ENCODE measurements around the gene FAM236C.
"Not testable (repeated sequence)": the region's sequence is repeated elsewhere in the genome, so short reads cannot be mapped to it uniquely, and the experiment has no call there.

Gene FAM236C

DNA sequence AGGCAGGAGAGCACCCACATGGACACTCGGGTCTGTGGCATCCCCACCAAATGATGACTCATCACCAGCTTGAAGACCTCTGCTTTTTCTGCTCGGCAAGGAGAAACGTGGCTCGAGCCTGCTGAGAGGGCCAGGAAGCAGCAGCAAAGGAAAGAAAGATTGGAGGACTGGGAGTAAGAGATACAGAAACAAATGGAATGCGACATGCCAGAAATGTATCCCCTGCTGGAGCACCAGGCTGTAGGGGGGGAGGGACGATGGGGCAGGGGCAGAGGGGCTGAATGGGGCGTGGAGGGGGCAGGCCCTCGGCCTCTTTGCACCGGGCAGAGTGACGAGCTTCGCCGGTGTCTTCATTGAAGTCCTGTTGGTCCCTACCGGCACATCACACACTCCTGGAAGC, at the start of gene FAM236C:
Gene FAM236C (plus strand): TSS at position 301 of the 400 bp plus-strand sequence. CDS start 100 bp downstream, outside the sequence.
- not testable (repeated sequence) for DNase-seq (ENCODE audit: low read depth, low spot score)

DNA sequence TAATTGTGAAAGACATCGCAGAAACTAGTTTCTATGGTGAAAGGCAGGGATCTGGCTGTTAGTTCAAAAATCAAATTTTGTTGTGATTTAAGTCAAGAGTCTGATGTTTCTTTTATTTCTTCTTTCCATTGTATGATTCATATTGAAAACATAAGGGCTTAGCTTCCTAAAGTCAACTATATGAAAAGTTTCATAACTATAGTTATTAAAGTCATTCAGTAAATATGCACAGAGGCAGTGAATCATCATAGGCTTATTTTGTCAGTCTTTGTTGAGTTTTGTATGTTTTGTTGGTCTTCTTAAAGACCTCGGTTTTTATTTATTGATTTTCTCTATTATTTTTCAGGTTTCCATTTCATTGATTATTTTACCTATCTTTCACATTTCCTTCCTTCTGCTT, 29.5 kb upstream of the FAM236C start:
- not testable (repeated sequence) for DNase-seq (ENCODE audit: low read depth, low spot score)

DNA sequence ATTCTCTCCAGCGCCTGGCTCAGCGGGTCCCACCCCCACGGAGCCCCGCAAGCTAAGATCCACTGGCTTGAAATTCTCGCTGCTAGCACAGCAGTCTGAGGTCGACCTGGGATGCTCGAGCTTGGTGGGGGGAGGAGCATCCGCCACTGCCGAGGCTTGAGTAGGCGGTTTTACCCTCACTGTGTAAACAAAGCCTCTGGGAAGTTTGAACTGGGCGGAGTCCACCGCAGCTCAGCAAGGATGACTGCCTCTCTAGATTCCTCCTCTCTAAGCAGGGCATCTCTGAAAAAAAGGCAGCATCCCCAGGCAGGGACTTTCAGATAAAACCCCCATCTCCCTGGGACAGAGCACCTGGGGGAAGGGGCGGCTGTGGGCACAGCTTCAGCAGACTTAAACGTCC, 22.7 kb upstream of the FAM236C start:
- not testable (repeated sequence) for DNase-seq (ENCODE audit: low read depth, low spot score)

DNA sequence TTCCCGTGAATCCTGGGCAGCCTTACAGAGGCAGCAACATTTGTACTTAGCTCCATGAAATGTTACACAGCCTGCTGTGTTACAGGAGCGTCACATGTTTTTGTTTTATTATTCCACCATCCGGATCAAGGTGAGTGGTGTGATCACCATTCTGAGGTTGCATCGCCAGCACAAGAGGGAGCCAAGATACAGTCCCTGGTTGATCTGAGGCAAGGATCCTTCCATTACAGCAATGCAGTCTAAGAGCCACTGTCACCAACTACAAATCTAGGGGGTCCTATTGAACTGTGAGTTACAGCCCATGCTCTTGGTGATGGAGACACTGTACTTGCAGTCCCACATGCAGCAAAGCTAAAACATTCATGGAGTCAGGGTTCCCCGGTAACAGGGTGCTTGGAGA, 3.7 kb downstream of the FAM236C start:
- DNase-seq (ENCODE audit: low read depth, low spot score): not testable (repeated sequence)

DNA sequence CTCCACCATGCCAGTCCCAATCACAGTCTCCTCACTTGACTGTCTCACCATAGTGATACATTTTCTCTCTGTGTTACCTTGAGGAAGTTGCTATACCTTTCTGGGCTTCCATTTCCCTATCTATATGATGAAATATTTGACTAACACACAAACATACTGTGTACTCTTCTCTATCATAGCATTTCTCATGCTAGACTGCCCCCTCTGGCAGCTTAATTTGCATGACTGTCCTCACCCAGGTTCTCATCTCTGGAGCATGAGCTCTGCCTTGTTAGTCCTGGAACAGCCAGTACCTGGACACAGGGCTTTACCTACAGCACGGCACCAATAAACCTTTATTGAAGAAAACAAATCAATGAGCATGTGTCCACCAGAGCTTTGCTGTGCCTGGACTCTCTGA, 19.9 kb downstream of the FAM236C start:
- DNase-seq (ENCODE audit: low read depth, low spot score): not testable (repeated sequence)

DNA sequence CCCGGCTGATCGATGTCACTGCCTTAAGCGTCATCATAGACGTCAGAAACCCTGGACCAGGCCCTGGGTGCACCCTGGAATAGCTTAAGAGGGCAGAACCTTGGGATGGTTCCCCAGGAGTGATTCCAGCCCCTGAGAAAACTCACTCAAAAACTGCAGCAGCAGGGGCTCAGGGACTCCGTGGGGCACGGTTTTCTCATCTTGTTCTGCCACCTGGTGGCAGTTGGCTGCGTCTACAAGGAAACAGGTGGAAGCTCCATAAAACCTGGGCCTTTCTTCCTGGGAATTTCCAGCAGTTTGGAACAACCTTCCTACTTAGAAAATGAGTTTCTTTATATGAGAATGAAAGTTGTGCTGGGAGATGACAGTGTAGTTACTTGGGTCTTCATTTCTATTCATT, 24.0 kb downstream of the FAM236C start:
- not testable (repeated sequence) for DNase-seq (ENCODE audit: low read depth, low spot score)

DNA sequence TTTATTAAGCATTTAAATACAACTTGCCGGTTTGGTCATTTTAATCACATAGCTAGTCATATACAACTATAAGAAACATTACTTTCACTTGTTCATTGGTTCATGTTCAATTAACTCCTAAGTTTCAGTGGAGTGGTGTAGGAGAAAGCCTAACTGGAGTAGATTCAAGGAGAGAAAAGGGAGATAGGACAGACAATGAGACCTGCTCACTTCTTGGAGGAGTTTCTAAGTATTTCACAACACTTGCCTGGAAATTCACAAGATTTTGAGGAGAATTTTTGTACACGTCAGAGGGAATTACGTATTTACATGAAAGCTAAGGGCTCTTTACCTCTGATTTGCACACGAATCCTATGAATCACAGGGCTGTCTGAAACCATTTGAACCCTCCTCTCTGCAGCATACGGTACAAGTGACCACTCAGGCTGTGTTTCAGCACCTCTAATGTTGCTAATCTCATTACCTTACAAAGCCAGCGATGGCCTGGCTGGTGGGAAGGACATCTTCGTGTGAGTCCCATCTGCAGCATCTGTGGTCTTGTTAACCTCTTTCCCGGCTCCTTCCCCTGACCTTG, 24.6 kb downstream of the FAM236C start:
- not testable (repeated sequence) for DNase-seq (ENCODE audit: low read depth, low spot score)

DNA sequence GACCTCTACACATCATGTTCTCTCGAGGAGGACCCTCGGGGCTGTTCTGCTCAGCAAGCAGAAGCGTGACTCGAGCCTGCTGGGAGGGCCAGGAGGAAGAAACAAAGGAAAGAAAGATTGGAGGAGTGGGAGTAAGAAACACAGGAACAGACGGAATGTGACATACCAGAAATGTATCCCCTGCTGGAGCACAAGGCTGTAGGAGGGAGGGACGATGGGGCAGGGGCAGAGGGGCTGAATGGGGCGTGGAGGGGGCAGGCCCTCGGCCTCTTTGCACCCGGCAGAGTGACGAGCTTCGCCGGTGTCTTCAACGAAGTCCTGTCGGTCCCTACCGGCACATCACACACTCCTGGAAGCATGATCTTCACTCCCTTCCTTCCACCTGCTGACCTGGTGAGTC, 25.5 kb downstream of the FAM236C start, which contains the start of gene FAM236A:
Gene FAM236A (plus strand): TSS at position 301 of the 400 bp plus-strand sequence. CDS start 57 bp downstream, at position 358.
- DNase-seq (ENCODE audit: low read depth, low spot score): not testable (repeated sequence)

DNA sequence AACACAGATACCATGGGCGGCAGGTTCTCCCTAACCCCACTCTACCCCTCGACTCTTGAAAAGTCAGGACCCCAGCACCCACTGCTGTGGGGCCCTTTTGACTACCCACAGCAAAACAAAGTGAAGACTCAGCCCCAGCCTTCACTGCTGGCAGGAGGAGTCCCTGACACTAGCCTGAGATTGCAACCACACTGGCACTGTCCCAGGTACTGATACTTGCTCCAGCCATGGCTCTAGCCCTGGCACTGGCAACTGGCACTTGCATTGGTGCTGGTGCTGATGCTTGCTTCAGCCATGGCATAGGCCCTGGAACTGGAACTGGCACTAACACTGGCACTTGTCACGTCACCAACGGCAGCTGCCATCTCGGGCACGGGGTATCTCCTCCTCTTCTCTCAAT, 29.9 kb downstream of the FAM236C start:
- not testable (repeated sequence) for DNase-seq (ENCODE audit: low read depth, low spot score)

DNA sequence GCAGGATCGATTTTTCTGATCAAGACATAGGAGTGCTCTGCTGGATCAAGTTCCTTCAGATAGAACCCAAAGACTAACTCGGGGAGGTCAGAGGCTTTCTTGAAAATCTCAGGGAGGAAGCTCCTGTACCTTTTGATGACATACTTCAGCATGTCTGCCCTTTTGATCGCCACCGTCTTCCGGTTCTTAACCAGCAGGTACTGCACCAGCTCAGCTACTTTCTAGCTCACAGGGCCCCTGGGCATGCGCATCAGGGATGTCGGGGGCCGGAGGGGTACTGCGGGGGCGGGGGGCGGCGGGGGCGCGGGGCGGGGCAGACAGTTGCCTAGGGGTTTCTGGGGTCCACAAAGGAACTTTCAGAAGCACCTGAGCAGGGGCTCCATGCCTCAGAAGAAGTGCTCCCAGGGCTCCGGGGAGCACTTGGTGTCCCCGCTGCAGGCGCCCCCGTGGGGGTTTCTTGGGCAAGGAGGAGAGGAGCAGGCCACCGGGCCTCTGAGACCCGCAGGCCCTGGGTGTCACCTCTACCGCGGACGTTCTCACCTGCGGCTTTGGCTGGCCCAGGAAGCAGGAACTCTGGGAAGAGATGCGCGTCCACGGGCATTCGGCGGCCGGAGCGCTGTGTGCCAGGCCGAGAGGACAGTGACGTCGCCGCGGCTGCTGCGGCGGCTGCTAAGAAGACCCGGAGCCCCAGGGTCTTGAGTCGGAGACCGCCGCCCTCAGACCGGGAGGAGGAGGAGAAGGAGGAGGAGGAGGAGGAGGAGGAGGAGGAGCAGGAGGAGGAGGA, 30.8 kb downstream of the FAM236C start:
- not testable (repeated sequence) for DNase-seq (ENCODE audit: low read depth, low spot score)

DNA sequence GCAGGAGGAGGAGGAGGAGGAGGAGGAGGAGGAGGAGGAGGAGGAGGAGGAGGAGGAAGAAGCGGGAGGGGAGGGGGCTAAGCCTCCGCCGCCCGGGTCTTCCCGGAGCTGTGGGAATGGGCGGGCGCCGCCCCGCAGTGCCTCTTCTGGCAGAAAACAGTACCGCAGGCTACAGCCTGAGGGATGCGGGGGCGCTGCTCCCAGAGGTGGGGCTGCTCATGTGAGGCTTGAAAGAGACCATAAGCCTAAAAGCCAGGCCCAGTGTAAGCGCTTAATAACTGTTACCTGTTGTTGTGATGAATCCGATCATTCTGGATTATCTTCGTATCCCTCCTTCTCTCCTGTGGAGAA, 31.4 kb downstream of the FAM236C start, which contains the start of gene DMRTC1:
Gene DMRTC1 (minus strand): TSS at position 19 of the 351 bp plus-strand sequence. CDS start 68,143 bp downstream, outside the sequence.
- not testable (repeated sequence) for DNase-seq (ENCODE audit: low read depth, low spot score)

DNA sequence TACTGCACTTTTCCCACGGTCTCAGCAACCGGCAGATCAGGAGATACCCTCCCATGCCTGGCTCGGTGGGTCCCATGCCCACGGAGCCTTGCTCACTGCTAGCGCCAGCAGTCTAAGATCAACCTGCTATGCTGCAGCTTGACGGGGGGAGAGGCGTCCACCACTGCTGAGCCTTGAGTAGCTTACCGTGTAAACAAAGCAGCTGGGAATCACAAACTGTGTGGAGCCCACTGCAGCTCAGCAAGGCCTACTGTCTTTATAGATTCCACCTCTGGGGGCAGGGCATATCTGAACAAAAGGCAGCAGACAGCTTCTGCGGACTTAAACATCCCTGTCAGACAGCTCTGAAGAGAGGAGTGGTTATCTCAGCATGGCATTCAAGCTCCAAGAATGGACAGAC, 47.6 kb downstream of the FAM236C start:
- DNase-seq (ENCODE audit: low read depth, low spot score): not testable (repeated sequence)
